Bronchial epithelial cell (primary cell): ENCODE results near the gene HDAC4. TPM values are rescaled to one million over a fixed set of nuclear protein-coding genes. Genes with fewer than 3 reads are reported as not detected.

ENCODE experiments used
- DNase-seq: peaks from one replicate; pipeline ENCODE4 v3.0.0-alpha.2; 2010; ENCODE audit warnings: low read depth
- FAIRE-seq: peaks from 2 replicates; lab custom pipeline; 2011; peaks lifted over from hg19 to GRCh38; lab: Jason Lieb, UNC
- H3K27me3 ChIP-seq: 2 replicates; pipeline ENCODE4 v1.5.1; 2011; ENCODE audit warnings: low read length; ENCODE audit not compliant: control insufficient read depth, insufficient read depth
- H3K36me3 ChIP-seq: 2 replicates; pipeline ENCODE4 v1.5.1; 2011; ENCODE audit warnings: low read length; ENCODE audit not compliant: control insufficient read depth, insufficient read depth
- H3K4me3 ChIP-seq: 2 replicates; pipeline ENCODE4 v1.5.1; 2011; ENCODE audit warnings: mild to moderate bottlenecking, low read depth, low read length, control low read depth
- total RNA-seq: library from RNA; depleted of rRNA; stranded (reverse); fragments of >200 nt; gene quantifications from 2 replicates; pipeline ENCODE4 v1.2.1, GENCODE V29; 2014
- TF ChIP-seq, protein P1 (sequence below): IDR thresholded peaks from 2 replicates; pipeline ENCODE4 v1.5.1; 2011; ENCODE audit warnings: mild to moderate bottlenecking, moderate library complexity, low read length, control low read depth, inconsistent platforms; ENCODE audit not compliant: insufficient read depth, severe bottlenecking

HDAC4 gene
- total RNA-seq, 1 donor from 2014 or later = 5.3 TPM

DNA sequence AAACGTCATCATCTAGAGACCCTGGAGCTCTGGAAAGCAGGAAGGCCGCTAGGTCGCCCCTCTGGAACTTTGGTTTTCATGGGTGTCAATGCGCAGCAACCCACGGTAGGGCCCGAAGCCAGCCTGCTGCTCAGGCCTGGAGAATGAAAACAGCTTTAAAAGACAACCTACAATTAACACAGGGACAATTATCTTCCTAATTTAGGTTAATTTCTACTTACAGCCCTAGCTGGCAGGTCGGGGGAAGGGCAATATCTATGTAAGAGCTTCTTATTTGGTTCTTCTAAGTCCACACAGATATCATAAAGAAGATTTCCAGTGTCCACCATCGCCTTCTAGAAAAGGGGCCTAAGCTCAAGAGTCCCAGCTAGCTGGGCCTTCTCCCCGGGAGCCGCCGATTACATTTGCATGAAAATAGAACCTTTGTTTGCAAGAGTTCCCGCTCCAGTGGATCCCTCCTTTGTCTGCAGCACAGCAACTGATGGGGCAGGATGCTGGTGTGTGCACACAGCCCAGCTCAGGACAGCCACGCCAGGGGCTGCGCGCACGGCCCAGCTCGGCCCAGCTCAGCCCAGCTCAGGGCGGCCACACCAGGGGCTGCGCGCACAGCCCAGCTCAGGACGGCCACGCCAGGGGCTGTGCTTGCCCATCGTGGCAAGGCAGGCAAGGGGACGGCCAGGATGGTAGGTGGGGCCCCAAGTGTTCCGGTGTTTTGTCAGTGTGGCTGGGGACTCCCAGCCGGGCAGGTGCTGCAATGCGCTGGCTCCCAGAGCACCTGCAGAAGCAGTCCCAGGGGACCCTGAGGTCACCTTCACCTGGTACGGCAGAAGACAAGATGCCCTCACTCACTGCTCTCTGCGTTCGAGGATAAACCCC is 109.1 kb downstream of the HDAC4 start:
- no peak for FAIRE-seq
- TF ChIP-seq, protein P1, sequence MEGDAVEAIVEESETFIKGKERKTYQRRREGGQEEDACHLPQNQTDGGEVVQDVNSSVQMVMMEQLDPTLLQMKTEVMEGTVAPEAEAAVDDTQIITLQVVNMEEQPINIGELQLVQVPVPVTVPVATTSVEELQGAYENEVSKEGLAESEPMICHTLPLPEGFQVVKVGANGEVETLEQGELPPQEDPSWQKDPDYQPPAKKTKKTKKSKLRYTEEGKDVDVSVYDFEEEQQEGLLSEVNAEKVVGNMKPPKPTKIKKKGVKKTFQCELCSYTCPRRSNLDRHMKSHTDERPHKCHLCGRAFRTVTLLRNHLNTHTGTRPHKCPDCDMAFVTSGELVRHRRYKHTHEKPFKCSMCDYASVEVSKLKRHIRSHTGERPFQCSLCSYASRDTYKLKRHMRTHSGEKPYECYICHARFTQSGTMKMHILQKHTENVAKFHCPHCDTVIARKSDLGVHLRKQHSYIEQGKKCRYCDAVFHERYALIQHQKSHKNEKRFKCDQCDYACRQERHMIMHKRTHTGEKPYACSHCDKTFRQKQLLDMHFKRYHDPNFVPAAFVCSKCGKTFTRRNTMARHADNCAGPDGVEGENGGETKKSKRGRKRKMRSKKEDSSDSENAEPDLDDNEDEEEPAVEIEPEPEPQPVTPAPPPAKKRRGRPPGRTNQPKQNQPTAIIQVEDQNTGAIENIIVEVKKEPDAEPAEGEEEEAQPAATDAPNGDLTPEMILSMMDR = no peak
- Histone ChIP-seq H3K4me3 (no peak overlapping the region), H3K36me3 (no peaks in the 10 kb centered on the region), H3K27me3 (no peaks in the 10 kb centered on the region)
- DNase-seq = no peak

- Histone ChIP-seq H3K4me3 (no peak overlapping the region), H3K36me3 (no peaks in the 10 kb centered on the region), H3K27me3 (no peaks in the 10 kb centered on the region)
- FAIRE-seq (no peak), DNase-seq (peak; percentile 78)
- TF ChIP-seq, protein P1 = peak; percentile 51
Observed at GRCh38 chr2:239290618-239291474, 110.0 kb downstream of the HDAC4 start.

DNA sequence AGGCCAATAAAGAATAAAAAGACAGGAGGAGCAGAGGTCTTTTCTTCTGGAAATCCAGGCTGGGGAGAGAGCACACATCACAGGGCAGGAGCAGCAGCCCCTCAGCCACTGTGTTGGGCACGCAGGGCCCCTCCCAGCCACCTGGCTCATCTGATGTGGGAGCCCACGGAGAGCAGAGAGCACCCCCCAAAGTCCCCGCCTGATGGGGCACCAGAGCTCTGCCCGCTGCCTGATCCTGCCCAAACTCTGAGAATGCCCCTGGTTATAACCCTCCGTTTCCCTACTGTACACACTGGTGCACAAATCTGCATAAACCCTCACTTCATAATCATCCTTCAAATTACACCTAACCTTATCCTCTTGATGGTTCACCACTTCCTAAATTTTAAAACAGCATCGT is 111.3 kb downstream of the HDAC4 start:
- FAIRE-seq = no peak
- DNase-seq = no peak
- H3K4me3 ChIP-seq = no peak overlapping the region

GRCh38 chr2:239288951-239289511 is 111.8 kb downstream of the HDAC4 start:
- TF ChIP-seq, protein P1 = no peak
- no peak for DNase-seq
- no peak for FAIRE-seq
- no peaks in the 10 kb centered on the region for H3K36me3 ChIP-seq
- no peaks in the 10 kb centered on the region for H3K27me3 ChIP-seq
- H3K4me3 ChIP-seq = no peak overlapping the region

More for the DNA sequence above, 111.3 kb downstream of the HDAC4 start:
- TF ChIP-seq, protein P1 = no peak
- no peaks in the 10 kb centered on the region for H3K36me3 ChIP-seq
- H3K27me3 ChIP-seq = no peaks in the 10 kb centered on the region

GRCh38 chr2:239288237-239288636 is 112.6 kb downstream of the HDAC4 start:
- Histone ChIP-seq H3K4me3 (no peak overlapping the region), H3K36me3 (no peaks in the 10 kb centered on the region), H3K27me3 (no peaks in the 10 kb centered on the region)
- FAIRE-seq = no peak
- no peak for DNase-seq
- TF ChIP-seq, protein P1 = no peak
